NCI-H524 (cell line): Measurements from ENCODE around the gene TRPM6.
"Not testable (repeated sequence)": the region's sequence is repeated elsewhere in the genome, so short reads cannot be mapped to it uniquely, and the experiment has no call there.

Experiments
- DNase-seq, 2 experiments: peaks; one replicate each; lab custom pipeline; 2025; lab: John Stamatoyannopoulos, UW

The TRPM6 gene, protein sequence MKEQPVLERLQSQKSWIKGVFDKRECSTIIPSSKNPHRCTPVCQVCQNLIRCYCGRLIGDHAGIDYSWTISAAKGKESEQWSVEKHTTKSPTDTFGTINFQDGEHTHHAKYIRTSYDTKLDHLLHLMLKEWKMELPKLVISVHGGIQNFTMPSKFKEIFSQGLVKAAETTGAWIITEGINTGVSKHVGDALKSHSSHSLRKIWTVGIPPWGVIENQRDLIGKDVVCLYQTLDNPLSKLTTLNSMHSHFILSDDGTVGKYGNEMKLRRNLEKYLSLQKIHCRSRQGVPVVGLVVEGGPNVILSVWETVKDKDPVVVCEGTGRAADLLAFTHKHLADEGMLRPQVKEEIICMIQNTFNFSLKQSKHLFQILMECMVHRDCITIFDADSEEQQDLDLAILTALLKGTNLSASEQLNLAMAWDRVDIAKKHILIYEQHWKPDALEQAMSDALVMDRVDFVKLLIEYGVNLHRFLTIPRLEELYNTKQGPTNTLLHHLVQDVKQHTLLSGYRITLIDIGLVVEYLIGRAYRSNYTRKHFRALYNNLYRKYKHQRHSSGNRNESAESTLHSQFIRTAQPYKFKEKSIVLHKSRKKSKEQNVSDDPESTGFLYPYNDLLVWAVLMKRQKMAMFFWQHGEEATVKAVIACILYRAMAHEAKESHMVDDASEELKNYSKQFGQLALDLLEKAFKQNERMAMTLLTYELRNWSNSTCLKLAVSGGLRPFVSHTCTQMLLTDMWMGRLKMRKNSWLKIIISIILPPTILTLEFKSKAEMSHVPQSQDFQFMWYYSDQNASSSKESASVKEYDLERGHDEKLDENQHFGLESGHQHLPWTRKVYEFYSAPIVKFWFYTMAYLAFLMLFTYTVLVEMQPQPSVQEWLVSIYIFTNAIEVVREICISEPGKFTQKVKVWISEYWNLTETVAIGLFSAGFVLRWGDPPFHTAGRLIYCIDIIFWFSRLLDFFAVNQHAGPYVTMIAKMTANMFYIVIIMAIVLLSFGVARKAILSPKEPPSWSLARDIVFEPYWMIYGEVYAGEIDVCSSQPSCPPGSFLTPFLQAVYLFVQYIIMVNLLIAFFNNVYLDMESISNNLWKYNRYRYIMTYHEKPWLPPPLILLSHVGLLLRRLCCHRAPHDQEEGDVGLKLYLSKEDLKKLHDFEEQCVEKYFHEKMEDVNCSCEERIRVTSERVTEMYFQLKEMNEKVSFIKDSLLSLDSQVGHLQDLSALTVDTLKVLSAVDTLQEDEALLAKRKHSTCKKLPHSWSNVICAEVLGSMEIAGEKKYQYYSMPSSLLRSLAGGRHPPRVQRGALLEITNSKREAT (N-terminal part only)

DNA sequence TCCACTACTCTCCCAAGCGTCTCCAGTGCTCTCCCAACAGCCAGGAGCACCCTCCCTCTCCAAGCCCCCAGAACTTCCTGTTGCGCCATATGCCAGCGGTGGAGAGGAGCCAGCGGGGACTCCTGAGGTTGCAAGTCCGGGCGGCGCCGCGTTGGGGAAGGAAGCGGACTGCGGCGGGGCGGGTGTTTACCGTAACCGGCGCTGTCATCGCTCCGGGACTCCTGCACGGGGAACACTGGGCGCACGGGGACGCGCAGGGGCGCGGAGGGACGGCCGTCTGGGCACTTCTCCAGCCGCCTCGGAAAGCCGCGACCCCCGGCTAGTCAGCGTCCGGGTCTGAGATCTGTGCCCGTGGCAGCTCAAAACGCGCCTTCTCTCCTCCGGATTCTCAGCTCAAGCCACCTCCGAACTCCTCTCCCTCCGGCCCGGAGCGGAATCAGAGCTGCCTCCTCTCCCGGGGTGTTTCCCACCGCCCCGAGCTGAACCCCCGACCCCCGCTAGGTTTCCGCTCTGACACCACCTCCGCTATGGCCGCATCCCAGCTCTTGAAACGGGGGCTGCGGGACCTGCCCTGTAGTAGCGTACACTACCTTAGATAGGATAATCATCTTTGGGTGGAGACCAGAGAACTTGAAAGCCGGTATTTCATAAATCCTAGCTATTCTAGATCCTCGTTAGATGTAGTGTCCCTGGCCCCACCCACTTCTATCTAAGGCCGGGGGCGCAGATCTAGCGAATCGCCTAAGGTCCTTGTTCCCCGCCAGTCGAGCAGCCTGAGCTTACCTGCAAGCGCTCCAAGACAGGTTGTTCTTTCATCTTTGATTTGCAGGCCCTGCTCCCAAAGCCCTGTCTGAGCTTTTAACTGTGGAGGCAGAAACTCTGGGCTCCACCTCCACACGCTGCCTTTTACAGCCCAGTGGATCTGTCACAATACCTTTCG, at the start of gene TRPM6:
TRPM6 (minus strand) TSS at position 881 of the 940 bp plus-strand sequence; CDS start at position 816, 65 bp downstream.
- peak; percentile 46 to 59 for DNase-seq

DNA sequence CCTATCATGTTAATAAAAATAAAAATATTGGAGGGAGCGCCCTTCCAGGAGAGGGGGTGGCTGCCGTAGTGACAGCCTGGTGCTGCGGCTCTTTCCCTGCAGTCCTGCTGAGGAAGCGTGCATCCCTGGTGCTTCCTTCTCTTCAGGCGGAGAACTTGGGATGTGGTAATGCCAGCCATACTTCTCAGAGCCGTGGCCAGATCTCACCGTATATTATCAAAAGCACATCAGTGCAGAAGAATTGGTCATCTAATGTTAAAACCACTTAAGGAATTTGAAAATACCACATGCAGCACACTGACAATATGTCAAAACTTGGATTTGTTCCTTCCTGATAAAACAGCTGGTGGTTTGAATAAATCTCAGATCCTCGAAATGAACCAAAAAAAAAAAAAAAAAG, 47.3 kb upstream of the TRPM6 start:
- DNase-seq, result no peak

DNA sequence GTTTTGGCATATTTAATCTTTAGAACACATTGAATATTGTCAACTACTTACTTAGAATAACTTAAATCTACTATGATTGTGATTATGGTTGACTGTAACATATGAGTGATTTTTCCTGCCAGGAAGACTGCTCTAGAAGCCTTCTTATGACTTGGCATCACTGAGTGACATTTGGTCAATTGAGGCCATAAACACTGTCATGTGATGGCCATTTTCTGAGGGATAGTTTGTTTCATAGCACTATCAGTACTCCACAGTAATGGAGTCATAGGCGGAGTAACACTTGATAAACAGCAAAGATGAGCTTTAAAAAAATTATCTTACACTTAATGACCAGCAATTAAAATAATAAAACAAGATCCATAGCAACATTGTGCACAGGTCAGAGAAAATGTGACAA, 34.0 kb upstream of the TRPM6 start:
- DNase-seq, result no peak

DNA sequence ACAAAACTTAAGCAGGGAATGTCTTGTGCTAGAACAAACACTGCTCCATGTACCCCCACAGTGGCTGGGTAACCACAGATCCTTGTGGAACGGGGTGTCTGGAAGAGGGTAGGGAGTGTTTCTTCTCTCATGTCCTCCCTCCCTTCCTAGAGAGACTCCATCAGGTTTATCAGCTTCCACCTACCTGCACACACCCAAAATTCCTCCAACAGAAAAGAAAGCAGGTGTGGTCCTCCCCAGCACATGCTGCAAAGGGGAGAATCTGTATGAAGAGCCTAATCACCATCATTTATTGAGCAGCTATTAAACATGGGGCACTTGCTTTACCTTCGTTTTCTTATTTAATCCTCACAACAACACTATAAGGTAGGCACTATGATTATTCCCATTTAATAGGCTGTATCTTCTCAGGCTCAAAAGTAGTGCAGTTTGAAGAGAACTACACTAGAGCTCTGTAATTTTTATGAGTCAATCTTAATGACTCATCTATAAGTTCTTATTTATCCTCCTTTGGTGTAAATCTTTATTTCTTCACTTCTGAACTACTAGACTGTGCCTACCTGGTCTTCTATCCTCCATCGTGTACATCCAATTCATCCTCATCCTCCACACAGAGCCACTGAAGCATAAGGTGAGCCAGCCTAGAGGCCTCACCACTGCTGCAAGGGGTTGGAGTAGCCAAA, 33.4 kb upstream of the TRPM6 start:
- DNase-seq, result no peak

DNA sequence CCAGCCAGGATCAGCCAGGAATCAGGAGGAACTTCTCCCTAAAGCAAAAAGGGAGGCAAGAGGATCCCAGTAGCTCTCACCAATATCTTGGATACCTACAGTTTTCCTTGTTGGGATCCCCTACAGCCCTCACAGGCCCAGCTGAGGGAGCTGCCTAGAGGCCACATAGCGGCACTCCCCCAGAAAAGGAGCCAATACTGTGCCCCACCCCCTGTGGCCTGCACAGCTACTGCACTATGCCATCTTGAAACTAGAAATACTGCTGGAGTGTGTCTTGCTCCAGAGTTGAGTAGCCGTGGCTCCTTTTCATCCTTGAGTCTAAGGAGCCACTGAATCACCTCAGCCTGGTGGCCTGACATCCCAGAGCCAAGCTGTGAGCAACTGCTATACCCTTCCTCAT, 22.3 kb upstream of the TRPM6 start:
- no peak for DNase-seq

DNA sequence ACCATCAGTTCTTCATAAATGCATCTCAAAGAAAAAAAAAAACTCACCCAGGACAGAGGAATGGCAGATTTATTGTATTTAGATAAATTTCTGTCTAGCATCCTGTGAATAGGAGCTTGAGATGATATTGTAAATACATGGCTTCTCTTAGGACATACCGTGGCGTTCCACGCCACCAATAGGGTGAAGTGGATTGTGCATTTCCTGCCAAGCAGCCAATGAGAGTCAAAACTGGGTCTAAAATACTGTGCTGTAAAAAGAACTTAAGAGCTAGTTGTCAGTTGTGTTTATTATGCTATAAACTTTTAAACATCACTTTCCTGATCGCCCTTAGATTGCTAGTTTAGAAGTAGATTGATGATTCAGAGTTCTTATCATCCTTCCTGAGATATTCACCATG, 20.9 kb upstream of the TRPM6 start:
- DNase-seq, result no peak

DNA sequence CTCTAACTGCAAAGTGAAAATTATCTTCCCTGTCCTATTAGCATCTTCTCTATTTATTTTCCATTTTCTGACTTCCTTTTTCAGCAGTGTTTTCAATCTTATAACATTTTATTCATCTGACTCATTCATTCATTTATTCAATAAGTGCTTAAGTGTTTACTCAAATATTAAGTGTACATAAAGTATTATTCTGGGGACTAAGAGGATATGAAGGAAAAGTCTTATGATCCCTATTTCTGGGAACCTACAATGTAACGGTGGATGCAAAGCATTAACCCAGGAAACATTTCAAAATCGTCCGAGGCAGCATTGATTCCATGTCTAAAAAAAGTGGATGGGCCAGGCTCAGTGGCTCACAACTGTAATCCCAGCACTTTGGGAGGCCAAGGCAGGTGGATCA, 19.4 kb upstream of the TRPM6 start:
- DNase-seq, result no peak

DNA sequence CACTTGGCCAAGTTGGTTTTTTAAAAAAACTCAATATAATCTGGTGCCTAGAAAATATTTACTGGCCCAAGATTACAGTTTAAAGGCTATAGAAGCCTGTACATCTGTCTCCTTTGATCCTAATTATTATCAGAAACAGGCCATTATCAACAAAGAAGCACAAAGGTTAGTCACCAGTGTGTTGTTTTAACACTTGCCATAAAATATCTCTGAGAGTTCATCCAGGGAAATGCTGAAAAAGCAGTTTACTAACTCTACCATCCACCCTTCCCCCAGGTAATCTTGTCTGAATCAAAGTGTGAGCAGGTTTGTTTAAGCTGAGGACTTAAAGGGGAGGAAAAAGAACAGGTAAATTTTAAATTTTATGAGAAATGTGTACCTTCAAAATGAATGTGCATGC, 13.3 kb upstream of the TRPM6 start:
- DNase-seq, result no peak

DNA sequence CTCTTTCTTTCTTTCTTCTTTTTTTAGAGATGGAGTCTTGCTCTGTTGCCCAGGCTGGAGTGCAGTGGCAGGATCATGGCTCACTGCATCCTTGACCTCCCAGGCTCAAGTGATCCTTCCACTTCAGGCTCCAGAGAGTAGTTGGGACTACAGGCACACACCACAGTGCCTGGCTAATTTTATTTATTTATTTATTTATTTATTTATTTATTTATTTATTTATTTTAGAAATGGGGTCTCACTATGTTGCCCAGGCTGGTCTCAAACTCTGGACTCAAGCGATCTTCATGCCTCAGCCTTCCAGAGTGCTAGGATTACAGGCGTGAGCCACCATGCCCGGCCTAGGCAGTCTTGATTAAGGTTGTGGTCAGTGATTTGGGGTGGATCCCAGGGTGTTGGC, 728 bp upstream of the TRPM6 start:
- not testable (repeated sequence) for DNase-seq

DNA sequence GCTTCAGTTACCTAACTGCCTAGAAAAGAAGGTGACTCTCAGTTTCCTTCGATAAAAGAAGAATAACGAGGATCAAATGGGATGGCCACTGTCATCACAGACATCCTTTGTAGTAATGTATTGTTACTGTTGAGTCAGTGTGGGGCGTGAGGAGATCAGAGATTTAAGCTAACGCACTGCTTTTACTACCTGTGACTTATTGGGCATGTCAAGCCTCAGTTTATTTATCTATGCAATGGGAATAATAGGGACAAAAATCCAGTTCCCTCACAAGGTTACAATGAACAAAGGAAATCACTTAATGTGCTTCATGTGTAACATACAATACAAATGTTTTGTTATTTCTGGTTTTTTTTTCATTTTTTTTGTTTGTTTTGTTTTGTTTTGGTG, 255 bp upstream of the TRPM6 start:
- DNase-seq, result no peak

DNA sequence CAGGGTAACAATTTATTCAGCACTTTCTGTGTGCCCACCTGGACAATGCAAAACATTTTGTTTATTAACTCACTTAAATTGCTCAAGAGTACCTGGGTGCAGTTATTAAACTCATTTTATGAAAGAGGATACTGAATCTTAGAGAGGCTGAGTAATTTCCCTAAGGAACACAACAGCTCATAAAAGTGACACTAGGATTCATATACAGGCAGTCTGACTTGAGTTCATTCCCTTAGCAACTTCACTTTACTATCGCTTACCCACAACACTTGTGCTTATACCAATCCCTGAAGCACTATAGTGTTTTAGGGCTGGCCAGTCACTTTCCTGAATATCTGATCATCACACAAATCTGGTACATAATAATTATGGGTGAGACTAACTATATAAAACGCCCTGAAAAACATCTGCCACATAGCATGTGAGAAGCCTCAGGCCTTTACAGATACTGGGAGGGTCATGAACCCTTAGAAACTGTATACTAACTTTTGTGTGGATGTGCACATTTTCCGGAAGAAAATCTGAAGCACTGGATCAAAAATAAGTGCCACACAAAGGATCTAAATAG, 11.3 kb downstream of the TRPM6 start:
- DNase-seq, result no peak

DNA sequence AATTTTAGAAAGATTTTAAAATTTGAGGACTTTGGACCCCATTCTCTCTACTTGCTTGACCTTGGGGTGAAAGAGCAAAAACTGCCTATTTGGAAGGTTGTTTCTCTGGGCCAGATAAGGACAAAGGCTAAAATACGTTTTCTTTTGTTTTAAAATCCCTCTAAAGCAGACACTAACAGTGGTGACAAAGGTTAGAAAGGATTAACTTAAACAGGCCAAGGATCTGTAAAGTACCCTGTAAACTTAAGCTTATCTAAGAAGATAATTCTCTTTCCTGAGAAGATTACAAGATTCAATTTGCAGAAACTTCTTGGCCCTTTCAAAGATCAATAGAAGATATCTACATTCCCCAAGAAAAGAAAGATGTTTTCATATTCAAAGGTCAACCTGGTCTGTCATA, 12.1 kb downstream of the TRPM6 start:
- DNase-seq, result no peak

DNA sequence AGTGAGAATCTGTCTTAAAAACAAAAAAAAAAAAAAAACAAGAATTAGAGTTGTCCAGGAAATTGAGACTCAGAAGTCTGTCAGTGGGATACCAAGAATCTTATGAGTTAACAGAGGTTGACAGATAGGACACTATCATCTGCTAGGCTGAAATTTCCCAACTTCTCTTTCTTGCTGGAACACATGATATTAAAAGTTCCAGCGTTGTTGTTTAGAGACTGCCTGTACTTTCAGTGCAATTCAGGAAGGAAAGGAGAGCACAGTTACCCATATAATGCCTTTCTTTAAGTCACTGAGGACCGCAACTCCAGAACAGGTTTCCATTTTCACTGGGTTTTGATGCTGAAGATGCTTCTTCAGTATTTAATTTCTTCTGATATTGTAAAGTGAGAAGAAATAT, 13.5 kb downstream of the TRPM6 start:
- DNase-seq, result no peak

DNA sequence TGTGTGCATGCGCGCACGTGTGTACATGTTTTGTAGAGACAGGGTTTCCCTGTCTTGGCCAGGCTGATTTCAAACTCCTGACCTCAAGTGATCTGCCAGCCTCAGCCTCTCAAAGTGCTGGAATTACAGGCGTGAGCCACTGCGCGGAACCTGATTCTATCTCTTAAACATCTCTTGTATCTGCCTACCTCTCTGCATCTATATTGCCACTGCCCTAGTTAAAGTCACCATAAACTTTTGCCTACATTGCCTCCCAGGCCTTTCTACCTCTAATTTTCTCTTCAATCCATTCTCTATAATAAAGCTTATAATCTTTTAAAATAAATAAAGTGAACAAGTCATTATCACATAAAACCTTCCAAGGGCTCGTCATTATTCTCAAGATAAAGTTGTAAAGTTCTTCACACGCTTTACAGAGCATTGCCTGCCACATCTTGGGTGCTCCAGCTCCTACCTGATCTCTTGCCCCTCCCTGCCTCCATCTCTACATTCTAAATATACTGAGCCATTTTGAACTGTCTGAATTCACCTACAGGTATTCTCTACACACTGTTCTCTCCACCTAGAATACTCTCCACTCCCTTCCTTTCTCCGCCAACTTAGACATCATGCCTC, 15.0 kb downstream of the TRPM6 start:
- DNase-seq, result no peak

DNA sequence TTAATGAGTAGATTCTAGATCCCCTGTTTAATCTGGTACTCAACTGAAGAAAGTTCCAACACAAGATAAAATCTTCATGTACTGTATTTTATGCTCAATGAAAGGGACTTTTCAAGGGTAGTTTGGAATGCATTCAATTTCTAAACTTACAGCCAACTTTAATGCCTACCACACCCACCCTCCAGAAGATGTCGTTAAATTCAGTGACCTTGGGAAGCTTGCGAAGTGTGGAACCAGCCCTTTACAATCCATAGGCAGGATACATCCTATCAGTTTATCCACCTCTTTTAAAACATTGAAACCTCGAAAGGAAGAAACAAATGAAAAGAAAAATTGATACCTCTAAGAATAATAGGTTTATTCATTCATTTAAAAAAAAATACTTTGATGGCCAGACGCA, 20.2 kb downstream of the TRPM6 start:
- no peak for DNase-seq

DNA sequence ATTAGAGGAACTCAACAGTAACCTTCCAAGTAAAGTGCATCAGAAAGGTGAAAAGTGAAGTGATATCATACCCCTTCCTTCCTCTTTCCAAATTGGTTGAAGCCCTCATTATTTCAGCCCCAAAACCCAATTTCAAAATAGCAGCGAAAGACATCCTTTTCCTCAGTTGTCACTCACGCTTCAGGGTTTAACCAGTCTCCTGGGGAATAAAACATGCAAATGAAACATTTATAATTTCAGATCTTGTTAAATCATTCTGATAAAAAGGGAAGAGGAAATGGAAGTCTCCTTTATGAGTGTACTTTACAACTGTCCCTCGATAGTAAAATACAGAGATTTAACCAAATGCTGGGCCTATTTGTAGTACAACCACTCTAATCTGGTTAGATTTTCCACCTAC, 22.5 kb downstream of the TRPM6 start:
- DNase-seq, result no peak

DNA sequence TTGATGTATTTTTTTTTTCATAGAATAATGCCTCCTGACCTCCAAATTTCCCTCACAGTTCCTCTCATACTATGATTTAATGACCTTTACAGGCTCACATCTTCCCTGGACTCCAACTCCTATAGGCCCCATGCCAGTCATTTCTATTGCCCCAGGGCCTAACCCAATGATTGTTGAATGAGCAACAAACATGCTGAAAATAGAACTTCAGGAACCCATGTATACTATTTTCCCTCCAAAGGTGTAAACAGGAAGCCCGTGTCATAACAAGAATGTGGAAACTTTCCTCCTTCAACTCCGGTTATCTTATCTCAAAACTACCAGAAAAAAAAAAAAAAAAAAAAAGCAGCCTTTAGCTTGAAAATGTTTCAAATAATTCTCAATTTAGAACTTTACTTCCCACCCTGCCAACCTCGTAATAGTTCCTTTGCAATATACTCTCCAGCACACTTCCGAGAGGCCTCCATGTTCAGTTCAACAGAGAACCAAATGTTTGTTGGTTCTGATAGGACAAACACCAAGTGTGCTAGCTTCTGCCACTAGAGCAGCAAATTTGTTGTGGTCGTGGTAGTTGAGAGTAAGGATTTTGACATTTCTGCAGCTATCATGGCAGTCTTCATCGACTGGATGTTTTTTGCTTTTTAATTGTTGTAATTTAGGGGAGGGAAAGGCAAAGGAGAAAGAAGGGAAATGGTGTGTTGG, 25.8 kb downstream of the TRPM6 start:
- no peak for DNase-seq

DNA sequence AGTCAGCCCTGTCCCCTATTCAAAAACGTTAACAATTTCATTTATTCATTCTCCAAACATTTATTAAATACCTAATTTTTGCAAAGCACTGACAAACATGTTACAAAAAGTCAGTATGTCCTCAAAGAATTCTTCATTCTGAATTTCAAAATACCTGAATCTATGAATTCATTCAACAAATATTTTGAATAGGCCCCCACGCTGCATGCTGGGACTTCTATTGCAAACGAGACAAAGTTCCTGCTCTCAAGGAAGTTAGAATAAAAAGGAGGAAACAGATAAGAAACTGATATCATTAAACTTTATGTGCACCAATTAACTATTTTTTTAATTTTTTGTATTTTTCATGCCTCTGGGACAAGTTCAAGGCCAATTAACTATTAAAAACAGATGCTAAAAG, 26.6 kb downstream of the TRPM6 start:
- DNase-seq, result no peak

DNA sequence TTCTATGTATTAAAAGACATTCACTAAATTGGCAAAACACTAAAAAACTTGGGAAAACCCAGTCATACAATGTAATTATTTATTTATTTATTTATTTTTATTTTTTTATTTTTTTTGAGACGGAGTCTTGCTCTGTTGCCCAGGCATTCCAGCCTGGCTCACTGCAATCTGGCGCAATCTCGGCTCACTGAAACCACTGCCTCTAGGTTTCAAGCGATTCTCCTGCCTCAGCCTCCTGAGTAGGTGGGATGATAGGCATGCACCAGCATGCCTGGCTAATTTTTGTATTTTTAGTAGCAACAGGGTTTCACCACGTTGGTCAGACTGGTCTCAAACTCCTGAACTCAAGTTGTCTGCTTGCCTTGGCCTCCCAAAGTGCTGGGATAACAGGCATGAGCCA, 27.5 kb downstream of the TRPM6 start:
- not testable (repeated sequence) for DNase-seq
